IgD-negative memory B cell (primary cell): ENCODE measurements around the gene KRTAP1-1. TPM values are rescaled to one million over a fixed set of nuclear protein-coding genes. Genes with fewer than 3 reads are reported as not detected.
"Not testable (repeated sequence)": the region's sequence is repeated elsewhere in the genome, so short reads cannot be mapped to it uniquely, and the experiment has no call there.

Source experiments
- H3K27ac Mint-ChIP-seq, 3 donors: one replicate each; pipeline ENCODE4 v1.8.0; 2020 to 2022; ENCODE audit warnings: mild to moderate bottlenecking in 3 of 3, mixed read lengths in 3 of 3, moderate library complexity in 1 of 3
- H3K27me3 Mint-ChIP-seq: one replicate; pipeline ENCODE4 v1.8.0; 2021; ENCODE audit warnings: mixed read lengths
- H3K36me3 Mint-ChIP-seq: one replicate; pipeline ENCODE4 v1.8.0; 2020; ENCODE audit warnings: mild to moderate bottlenecking, mixed read lengths
- H3K4me1 Mint-ChIP-seq, 3 donors: one replicate each; pipeline ENCODE4 v1.8.0; 2020 to 2022; ENCODE audit warnings: mixed read lengths in 3 of 3, mild to moderate bottlenecking in 1 of 3
- H3K4me3 Mint-ChIP-seq, 4 donors: one replicate each; pipeline ENCODE4 v1.8.0; 2020 to 2022; ENCODE audit warnings: mild to moderate bottlenecking in 4 of 4, mixed read lengths in 4 of 4, moderate library complexity in 3 of 4
- H3K9me3 Mint-ChIP-seq, 3 donors: one replicate each; pipeline ENCODE4 v1.8.0; 2020 to 2021; ENCODE audit warnings: mixed read lengths in 3 of 3, mild to moderate bottlenecking in 1 of 3
- polyA plus RNA-seq: library from polyadenylated mRNA; unstranded; fragments of 300-500 nt; fragmentation: Illumina TruSeq; gene quantifications from one replicate; pipeline ENCODE4 v1.2.3, GENCODE V29; 2021

The KRTAP1-1 gene
- polyA plus RNA-seq, 1 donor from 2014 or later, result not detected

DNA sequence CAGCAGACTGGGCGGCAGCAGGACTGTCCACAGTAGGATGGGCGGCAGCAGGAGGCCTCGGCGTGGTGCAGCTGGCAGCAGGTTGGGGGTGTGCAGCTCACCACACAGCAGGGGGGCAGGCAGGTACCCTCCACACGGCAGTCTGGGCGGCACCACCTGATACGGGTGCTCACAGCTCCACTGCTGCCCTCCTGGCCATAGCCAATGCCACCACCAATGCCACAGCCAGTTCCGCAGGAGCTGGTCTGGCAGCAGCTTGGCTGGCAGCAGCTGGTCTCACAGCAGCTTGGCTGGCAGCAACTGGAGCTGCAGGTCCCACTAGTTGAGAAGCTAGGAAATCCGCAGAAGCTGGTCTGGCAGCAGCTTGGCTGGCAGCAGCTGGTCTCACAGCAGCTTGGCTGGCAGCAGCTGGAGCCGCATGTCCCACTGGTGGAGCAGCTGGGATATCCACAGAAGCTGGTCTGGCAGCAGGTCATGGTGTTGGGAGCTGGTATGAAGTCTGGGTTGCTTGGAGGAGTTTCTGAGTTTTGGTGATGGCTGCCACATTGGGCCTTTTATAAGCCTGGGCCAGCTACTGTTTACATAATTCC lies 6.8 kb downstream of the KRTAP1-1 start, which contains the start of gene KRTAP1-3:
TSS of gene KRTAP1-3 (minus strand) at position 529 of the 590 bp plus-strand sequence. CDS start at position 476, 53 bp downstream.
- not testable (repeated sequence) for H3K27ac Mint-ChIP-seq, H3K36me3 Mint-ChIP-seq, H3K4me1 Mint-ChIP-seq, H3K9me3 Mint-ChIP-seq, H3K4me3 Mint-ChIP-seq
- H3K27me3 Mint-ChIP-seq, result peaks cover 13% of the 10 kb centered on the region

DNA sequence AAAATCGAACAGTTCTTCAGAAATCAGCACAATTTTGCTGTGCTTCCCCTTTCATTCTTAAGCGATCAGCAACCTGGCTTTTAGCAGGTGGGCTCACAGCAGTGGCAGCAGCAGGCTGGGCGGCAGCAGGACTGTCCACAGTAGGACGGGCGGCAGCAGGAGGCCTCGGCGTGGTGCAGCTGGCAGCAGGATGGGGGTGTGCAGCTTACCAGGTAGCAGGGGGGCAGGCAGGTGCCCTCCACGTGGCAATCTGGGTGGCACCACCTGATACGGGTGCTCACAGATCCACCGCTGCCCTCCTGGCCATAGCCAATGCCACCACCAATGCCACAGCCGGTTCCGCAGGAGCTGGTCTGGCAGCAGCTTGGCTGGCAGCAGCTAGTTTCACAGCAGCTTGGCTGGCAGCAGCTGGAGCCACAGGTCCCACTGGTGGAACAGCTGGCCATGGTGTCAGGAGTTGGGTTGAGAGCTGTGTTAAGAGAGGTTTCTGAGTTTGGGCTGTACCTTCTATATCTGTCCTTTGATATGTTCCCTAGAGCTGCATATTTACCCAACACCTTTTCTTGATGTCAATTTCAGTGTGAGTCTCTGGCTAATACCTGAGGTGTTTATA lies 11.5 kb downstream of the KRTAP1-1 start, which contains the start of gene KRTAP1-4:
TSS of gene KRTAP1-4 (minus strand) at position 563 of the 613 bp plus-strand sequence. CDS start at position 446, 117 bp downstream.
- Mint-ChIP-seq H3K36me3 (peaks cover 3% of the 10 kb centered on the region), H3K4me3 (no peak within 1 kb of the TSS), H3K27me3 (peaks cover 19% of the 10 kb centered on the region), H3K27ac (no peak within 1 kb of the TSS), H3K9me3 (no peaks in the 10 kb centered on the region), H3K4me1 (no peaks in the 10 kb centered on the region)

DNA sequence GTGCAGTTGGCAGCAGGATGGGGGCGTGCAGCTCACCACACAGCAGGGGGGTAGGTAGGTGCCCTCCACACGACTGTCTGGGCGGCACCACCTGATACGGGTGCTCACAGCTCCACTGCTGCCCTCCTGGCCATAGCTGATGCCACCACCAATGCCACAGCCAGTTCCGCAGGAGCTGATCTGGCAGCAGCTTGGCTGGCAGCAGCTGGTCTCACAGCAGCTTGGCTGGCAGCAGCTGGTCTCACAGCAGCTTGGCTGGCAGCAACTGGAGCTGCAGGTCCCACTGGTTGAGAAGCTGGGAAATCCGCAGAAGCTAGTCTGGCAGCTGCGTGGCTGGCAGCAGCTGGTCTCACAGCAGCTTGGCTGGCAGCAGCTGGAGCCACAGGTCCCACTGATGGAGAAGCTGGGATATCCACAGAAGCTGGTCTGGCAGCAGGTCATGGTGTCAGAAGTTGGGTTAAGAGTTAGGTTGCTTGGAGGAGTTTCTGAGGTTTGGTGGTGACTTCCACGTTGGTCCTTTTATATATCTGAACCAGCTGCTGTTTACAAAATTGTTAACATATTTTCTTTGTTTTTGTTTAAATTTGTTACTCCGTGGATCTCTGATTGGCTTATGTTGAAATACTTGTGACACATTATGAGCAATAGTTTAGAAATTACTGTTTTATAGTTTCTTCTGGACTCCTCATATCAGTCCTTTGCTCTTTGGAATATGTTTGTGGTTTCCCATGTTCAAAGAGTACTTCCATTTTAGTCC lies 14.4 kb downstream of the KRTAP1-1 start, which contains the start of gene KRTAP1-5:
TSS of gene KRTAP1-5 (minus strand) at position 494 of the 757 bp plus-strand sequence. CDS start at position 441, 53 bp downstream.
- Mint-ChIP-seq H3K36me3 (peaks cover 3% of the 10 kb centered on the region), H3K4me1 (no peaks in the 10 kb centered on the region), H3K27ac (no peak within 1 kb of the TSS), H3K9me3 (no peaks in the 10 kb centered on the region), H3K27me3 (peaks cover 23% of the 10 kb centered on the region), H3K4me3 (no peak within 1 kb of the TSS)

DNA sequence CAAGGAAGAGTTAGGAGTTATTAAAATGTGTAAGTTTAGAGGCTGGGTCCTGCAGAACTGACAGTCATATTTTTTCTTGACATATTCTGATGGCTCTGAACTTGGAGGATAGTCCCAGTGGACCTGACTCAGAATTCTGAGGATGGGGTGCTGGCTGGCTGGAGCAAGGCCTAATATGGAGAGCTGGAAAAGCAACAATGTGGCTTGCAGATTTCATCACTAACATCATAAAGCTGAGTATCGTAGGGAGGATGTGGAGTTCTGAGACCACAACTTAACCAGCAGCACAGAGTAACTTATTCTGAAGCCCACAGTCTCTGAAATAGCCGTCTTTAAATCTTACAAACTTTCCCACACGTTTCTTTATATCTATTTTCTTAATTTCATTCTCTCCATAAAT lies 16.6 kb downstream of the KRTAP1-1 start:
- Mint-ChIP-seq H3K4me1 (no peaks in the 10 kb centered on the region), H3K36me3 (peaks cover 3% of the 10 kb centered on the region), H3K4me3 (no peak overlapping the region), H3K27me3 (peaks cover 20% of the 10 kb centered on the region), H3K27ac (no peak overlapping the region), H3K9me3 (peaks cover 3 to 6% (median 5%) of the 10 kb centered on the region in 3 donors)

DNA sequence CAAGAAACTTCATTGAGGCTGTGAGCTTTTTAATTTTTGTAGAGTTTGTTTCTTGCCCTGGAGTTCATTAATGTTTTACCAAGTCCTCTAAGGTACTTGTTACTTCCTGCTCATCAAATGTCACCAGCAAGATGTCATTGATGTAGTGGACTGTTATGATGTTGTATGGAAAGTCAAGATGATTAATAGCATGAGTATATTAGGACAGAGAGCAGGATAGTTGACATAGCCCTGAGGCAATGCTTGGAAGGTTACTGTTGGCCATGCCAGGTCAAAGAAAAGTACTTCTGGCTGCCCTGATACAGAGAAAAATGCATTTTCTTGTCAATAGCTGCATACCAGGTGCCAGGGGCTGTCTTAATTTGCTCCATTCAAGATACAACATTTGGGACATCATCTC lies 20.9 kb downstream of the KRTAP1-1 start:
- Mint-ChIP-seq H3K27me3 (peaks cover 7% of the 10 kb centered on the region), H3K9me3 (peaks cover 3 to 6% (median 5%) of the 10 kb centered on the region in 3 donors), H3K36me3 (no peaks in the 10 kb centered on the region), H3K27ac (no peak overlapping the region), H3K4me3 (no peak overlapping the region), H3K4me1 (no peaks in the 10 kb centered on the region)

DNA sequence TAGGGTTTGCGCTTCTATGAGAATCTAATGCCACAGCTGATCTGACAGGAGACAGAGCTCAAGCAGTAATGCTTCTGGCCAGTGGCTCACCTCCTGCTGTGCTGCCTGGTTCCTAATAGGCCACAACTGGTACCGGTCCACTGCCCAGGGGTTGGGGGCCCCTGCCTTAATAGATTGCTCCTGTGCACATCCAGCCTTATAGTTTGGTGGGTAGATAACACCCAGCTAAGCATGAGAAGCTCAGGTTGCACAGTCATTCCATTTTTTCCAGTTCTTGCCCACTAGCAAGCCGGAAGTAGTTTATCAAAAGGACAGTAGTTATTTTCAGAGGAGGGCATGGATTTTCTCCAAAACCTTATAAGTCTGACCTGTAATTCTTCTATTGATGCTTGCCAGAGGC lies 21.8 kb downstream of the KRTAP1-1 start:
- Mint-ChIP-seq H3K4me1 (no peaks in the 10 kb centered on the region), H3K4me3 (no peak overlapping the region), H3K27ac (no peak overlapping the region), H3K36me3 (no peaks in the 10 kb centered on the region), H3K9me3 (peaks cover 3 to 6% (median 5%) of the 10 kb centered on the region in 3 donors), H3K27me3 (peaks cover 4% of the 10 kb centered on the region)

DNA sequence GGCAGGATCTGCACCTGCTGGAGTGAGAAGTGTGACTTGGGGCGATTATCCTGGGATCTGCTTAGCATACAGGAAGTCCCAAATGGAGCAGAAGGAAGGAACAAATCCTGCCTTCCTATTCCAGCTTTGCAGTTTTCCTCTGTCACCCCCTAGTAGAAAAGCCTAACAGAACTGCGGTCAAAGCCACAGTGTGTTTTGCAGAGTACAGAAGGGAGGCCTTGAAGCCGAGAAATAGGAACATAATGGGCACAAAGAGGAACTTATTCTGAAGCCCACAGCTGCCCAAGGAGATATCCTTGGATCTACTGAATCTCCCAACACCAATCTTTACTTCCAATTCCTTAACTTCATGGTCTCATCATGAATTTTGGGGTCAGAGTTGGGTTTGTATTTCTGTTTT lies 22.7 kb downstream of the KRTAP1-1 start:
- Mint-ChIP-seq H3K4me3 (no peak overlapping the region), H3K4me1 (no peaks in the 10 kb centered on the region), H3K9me3 (peaks cover 3 to 6% (median 5%) of the 10 kb centered on the region in 3 donors), H3K27ac (no peak overlapping the region), H3K27me3 (peaks cover 2% of the 10 kb centered on the region), H3K36me3 (no peaks in the 10 kb centered on the region)

DNA sequence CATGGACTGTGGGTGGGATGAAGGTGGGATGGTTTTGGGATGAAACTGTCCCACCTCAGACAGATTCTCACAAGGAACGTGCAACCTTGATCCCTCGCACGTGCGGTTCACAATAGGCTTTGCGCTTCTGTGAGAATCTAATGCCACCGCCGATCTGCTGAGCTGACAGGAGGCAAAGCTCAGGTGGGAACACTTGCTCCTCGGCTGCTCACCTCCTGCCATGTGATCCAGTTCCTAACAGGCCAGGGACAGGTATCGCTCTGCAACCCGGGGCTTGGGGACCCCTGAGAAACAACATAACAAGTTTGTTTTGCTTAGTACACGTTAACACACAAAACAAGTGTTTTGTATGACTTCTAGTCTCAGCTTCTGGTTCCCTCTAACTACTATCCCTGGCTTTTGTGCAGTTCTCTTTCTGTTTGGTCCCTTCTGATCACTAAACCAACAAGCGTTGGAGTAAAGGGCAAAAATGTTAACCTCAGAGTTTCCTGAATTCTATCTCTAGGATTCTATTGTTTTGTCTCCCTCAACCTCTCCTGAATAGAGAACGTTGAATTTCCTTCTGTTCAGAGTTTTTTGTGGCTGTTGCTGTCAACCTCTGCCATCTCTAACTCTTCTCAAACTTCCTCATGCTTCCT lies 24.6 kb downstream of the KRTAP1-1 start:
- Mint-ChIP-seq H3K4me1 (no peaks in the 10 kb centered on the region), H3K27ac (no peak overlapping the region), H3K9me3 (peaks cover 3 to 6% (median 4%) of the 10 kb centered on the region in 3 donors), H3K36me3 (no peaks in the 10 kb centered on the region), H3K27me3 (no peaks in the 10 kb centered on the region), H3K4me3 (no peak overlapping the region)

DNA sequence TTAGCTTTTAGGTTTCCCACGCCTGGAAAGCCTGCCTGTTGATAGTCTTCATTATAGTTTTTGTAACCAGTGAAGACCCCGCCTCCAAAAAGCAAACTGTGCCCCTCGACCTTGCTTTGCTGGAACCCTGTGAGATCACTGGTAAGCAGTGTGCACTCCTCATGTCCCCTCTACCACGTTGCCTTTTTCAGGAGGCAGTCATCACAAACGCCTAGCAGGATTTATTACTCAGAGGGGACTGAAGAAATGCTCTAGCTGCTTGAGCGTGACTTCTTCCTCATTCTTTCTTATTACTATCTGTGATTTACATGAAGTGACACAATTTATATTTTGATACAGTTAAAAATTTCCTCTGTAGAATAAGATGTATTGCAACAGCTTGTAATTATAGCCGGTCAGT lies 25.8 kb downstream of the KRTAP1-1 start:
- Mint-ChIP-seq H3K27me3 (no peaks in the 10 kb centered on the region), H3K4me3 (no peak overlapping the region), H3K36me3 (no peaks in the 10 kb centered on the region), H3K27ac (no peak overlapping the region), H3K9me3 (no peaks in the 10 kb centered on the region), H3K4me1 (no peaks in the 10 kb centered on the region)

DNA sequence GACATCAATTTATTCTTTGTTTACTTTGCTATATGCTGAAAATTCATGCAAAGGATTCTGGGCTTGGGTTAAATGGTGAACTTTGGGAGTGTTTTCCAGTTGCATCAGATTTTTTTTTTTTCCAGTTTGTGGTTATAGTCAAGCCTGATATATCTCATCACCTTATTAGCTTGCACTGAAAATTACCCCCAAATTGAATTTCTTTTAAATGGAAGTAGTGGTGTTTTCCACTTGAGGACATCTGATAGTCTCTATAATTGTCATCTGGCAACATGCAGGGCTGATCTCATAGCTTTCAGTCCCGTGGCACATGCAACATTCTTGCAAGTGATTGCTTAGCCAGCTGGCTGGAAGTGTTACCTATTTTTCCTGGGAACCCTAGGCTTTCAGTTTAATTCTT lies 27.6 kb downstream of the KRTAP1-1 start:
- Mint-ChIP-seq H3K9me3 (no peaks in the 10 kb centered on the region), H3K27me3 (peaks cover 3% of the 10 kb centered on the region), H3K36me3 (no peaks in the 10 kb centered on the region), H3K27ac (no peak overlapping the region), H3K4me3 (no peak overlapping the region), H3K4me1 (no peaks in the 10 kb centered on the region)

DNA sequence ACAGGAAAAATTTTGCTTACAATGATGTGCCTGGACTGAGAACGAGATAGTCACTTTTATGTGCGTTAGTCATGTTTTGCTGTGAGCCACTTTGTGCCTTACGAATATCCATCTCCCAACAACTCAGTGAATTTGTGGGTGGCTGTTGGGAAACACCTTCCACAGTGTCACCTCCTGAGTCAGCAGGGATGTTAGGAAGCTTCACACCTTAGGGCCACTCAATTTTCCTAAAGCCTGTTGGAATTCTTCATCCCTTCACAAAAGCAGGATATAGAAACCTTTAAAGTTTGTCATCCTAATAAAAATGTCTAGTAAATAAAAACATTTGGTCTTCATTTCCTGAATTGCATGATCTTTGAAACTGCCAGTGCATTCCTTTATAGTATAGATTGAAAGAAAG lies 28.1 kb downstream of the KRTAP1-1 start:
- Mint-ChIP-seq H3K9me3 (no peaks in the 10 kb centered on the region), H3K36me3 (no peaks in the 10 kb centered on the region), H3K27ac (no peak overlapping the region), H3K27me3 (peaks cover 3% of the 10 kb centered on the region), H3K4me1 (no peaks in the 10 kb centered on the region), H3K4me3 (no peak overlapping the region)

DNA sequence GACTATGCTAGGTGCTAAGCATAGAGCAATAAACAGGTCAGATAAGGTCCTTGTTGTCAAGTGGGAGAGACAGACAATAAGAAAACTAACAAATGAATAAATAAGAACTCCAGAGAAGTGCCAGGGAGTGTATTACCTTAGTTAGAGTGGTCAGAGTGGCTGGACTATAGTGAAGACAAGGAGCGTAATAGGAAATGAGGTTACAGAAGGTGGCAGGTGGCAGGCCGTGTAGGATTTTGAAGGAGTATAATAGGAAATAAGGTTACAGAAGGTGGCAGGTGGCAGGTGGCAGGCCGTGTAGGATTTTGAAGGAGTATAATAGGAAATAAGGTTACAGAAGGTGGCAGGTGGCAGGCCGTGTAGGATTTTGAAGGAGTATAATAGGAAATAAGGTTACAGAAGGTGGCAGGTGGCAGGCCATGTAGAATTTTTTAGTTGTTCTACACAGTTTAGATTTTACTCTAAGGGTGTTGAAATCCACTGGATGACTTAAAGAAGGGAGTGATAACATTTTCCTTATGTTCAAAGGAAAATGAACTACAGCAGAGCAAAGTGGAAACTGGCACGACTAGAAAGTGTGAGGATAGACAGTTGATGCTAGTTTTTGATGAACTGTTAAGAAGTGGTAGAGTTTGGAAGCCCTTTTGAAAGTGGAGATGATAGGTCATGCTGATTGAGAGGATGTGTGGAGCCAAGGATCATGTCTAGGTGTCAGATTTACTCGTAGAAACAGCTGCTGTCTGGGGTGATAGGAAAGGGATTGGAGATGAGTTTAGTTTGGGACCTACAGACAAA lies 28.7 kb downstream of the KRTAP1-1 start:
- peaks cover 3% of the 10 kb centered on the region for H3K27me3 Mint-ChIP-seq
- H3K4me1 Mint-ChIP-seq, result no peaks in the 10 kb centered on the region
- H3K4me3 Mint-ChIP-seq, result no peak overlapping the region
- H3K27ac Mint-ChIP-seq, result no peak overlapping the region
- no peaks in the 10 kb centered on the region for H3K9me3 Mint-ChIP-seq
- H3K36me3 Mint-ChIP-seq, result no peaks in the 10 kb centered on the region

DNA sequence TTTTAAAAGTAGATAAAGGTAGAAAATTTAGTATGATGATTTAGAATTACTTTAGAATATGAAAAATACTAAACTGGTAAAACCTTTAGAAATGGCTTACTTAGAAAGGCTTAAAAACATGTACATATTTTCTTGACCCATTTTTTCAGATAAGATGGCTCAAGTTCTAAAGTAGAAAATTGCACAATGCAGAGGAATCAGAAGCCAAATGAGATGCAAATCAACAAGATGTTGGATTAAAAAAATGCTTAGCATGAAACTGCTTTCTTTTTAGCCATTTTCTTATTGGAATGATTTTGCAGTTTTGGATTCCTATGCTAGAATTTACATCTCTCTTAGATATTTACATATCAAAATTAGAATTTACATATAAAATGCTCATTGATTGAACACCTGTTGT lies 30.8 kb downstream of the KRTAP1-1 start:
- Mint-ChIP-seq H3K27ac (no peak overlapping the region), H3K9me3 (no peaks in the 10 kb centered on the region), H3K4me1 (no peaks in the 10 kb centered on the region), H3K36me3 (no peaks in the 10 kb centered on the region), H3K27me3 (peaks cover 3% of the 10 kb centered on the region), H3K4me3 (no peak overlapping the region)

DNA sequence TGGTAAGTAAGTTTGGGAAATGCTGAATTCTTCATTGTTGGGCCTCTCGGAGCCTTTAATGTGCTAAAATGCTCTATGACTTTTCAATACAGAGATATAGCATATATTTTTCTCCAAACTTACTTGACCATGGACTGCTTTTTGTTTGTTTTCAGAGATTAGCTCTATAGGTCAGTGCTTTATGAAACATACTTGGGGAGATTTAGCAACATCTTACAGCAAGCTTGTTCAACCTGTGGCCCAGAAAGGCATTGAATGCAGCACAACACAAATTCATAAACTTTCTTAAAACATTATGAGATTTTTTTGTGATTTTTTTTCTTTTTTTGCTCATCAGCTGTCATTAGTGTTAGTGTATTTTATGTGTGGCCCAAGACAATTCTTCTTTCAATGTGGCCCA lies 31.3 kb downstream of the KRTAP1-1 start:
- no peaks in the 10 kb centered on the region for H3K4me1 Mint-ChIP-seq
- H3K27ac Mint-ChIP-seq, result no peak overlapping the region
- H3K9me3 Mint-ChIP-seq, result no peaks in the 10 kb centered on the region
- peaks cover 3% of the 10 kb centered on the region for H3K27me3 Mint-ChIP-seq
- no peaks in the 10 kb centered on the region for H3K36me3 Mint-ChIP-seq
- no peak overlapping the region for H3K4me3 Mint-ChIP-seq
